H1 (cell line): Measurements from ENCODE around the gene TLE3. TPM values are rescaled to one million over a fixed set of nuclear protein-coding genes. Genes with fewer than 3 reads are reported as not detected.

Experiments used
- CTCF ChIA-PET: fragments of 300-600 bp; sonication (Branson Sonifier 250); formaldehyde crosslinking; loops from one replicate; lab custom pipeline; 2021; ENCODE audit not compliant: partially characterized antibody; lab: Charles Lee
- POLR2A ChIA-PET: fragments of 300-600 bp; sonication (Branson Sonifier 250); formaldehyde crosslinking; loops from one replicate; lab custom pipeline; 2021; ENCODE audit warnings: inconsistent platforms; ENCODE audit not compliant: partially characterized antibody; lab: Charles Lee
- DNase-seq, 2 experiments: peaks; one replicate each; pipeline versions ENCODE4 v3.0.0 to v3.0.0-alpha.2; 2010 to 2022; ENCODE audit warnings: low spot score in 2 of 2, low read depth in 1 of 2, mixed read lengths in 1 of 2
- FAIRE-seq: peaks from 2 replicates; lab custom pipeline; 2011; peaks lifted over from hg19 to GRCh38; lab: Jason Lieb, UNC
- H2AFZ ChIP-seq: 2 replicates; pipeline ENCODE4 v1.8.1; 2012; ENCODE audit warnings: low read length, inconsistent platforms
- H2AK5ac ChIP-seq: 2 replicates; pipeline ENCODE4 v1.6.1; 2013; ENCODE audit warnings: low read depth, low read length
- H2BK120ac ChIP-seq: replicated peaks from 2 replicates; pipeline ENCODE3; 2013; ENCODE audit warnings: low read depth, low read length, inconsistent platforms
- H2BK12ac ChIP-seq: 2 replicates; pipeline ENCODE4 v1.6.1; 2013; ENCODE audit warnings: low read depth, low read length
- H2BK15ac ChIP-seq: 2 replicates; pipeline ENCODE4 v1.6.1; 2013; ENCODE audit warnings: low read length
- H2BK20ac ChIP-seq: 2 replicates; pipeline ENCODE4 v1.6.1; 2013; ENCODE audit warnings: low read length
- H2BK5ac ChIP-seq: 2 replicates; pipeline ENCODE4 v1.6.1; 2013; ENCODE audit warnings: low read depth, low read length
- H3K14ac ChIP-seq: 2 replicates; pipeline ENCODE4 v1.6.1; 2013; ENCODE audit warnings: inconsistent platforms; ENCODE audit not compliant: insufficient read length
- H3K18ac ChIP-seq: 2 replicates; pipeline ENCODE4 v1.6.1; 2013; ENCODE audit warnings: low read length; ENCODE audit errors: extremely low read depth
- H3K23ac ChIP-seq: 2 replicates; pipeline ENCODE4 v1.6.1; 2013; ENCODE audit warnings: inconsistent platforms; ENCODE audit not compliant: insufficient read length
- H3K23me2 ChIP-seq: 2 replicates; pipeline ENCODE4 v1.6.1; 2013; ENCODE audit warnings: low read depth, low read length
- H3K27ac ChIP-seq: 2 replicates; pipeline ENCODE4 v1.6.1; 2011; ENCODE audit warnings: low read depth, low read length, inconsistent platforms
- H3K27me3 ChIP-seq, 4 experiments: replicated peaks in 1 of 4; 1 replicate in 1 of 4; 2 replicates in 3 of 4; pipeline versions ENCODE4 v1.6.1 to v1.8.1; 2011 to 2013; ENCODE audit warnings: low read length in 3 of 4, mild to moderate bottlenecking in 3 of 4, inconsistent platforms in 2 of 4, mixed read lengths in 2 of 4, moderate library complexity in 1 of 4; ENCODE audit not compliant: control insufficient read depth in 3 of 4, insufficient read depth in 3 of 4; ENCODE audit errors: extremely low read depth in 1 of 4
- H3K36me3 ChIP-seq, 4 experiments: 2 replicates each; pipeline versions ENCODE4 v1.6.1 to v1.8.1; 2011 to 2013; ENCODE audit warnings: mild to moderate bottlenecking in 4 of 4, low read length in 3 of 4, moderate library complexity in 2 of 4, control low read depth in 1 of 4, inconsistent platforms in 1 of 4; ENCODE audit not compliant: insufficient read depth in 4 of 4, control insufficient read depth in 2 of 4
- H3K4ac ChIP-seq: replicated peaks from 2 replicates; pipeline ENCODE3; 2013; ENCODE audit warnings: low read length, low read depth, mixed read lengths, inconsistent platforms; ENCODE audit not compliant: insufficient read length
- H3K4me1 ChIP-seq, 4 experiments: replicated peaks in 1 of 4; 1 replicate in 1 of 4; 2 replicates in 3 of 4; pipeline versions ENCODE4 v1.6.1 to v1.8.1; 2011 to 2013; ENCODE audit warnings: low read length in 3 of 4, inconsistent platforms in 2 of 4, mixed read lengths in 1 of 4; ENCODE audit not compliant: insufficient read depth in 4 of 4, control insufficient read depth in 3 of 4
- H3K4me2 ChIP-seq, 2 experiments: 2 replicates each; pipeline versions ENCODE4 v1.6.1 to v1.8.1; 2011 to 2013; ENCODE audit warnings: low read depth in 2 of 2, low read length in 2 of 2, control low read depth in 1 of 2, inconsistent platforms in 1 of 2, mild to moderate bottlenecking in 1 of 2; ENCODE audit not compliant: insufficient read depth in 1 of 2
- H3K4me3 ChIP-seq, 4 experiments: fragments of 200-600, 300-600 bp in 1 of 4; sonication (generic), shearing (Covaris generic), sonication (Bioruptor Twin) in 1 of 4; 2 replicates each; pipeline versions ENCODE4 v1.5.1 to v1.8.1; 2011 to 2016; ENCODE audit warnings: low read length in 4 of 4, low read depth in 3 of 4, control low read depth in 2 of 4, inconsistent platforms in 2 of 4, mild to moderate bottlenecking in 2 of 4, mixed read lengths in 1 of 4, moderate library complexity in 1 of 4; ENCODE audit not compliant: insufficient read depth in 2 of 4; ENCODE audit errors: extremely low read depth in 1 of 4
- H3K56ac ChIP-seq: replicated peaks from 2 replicates; pipeline ENCODE3; 2013; ENCODE audit warnings: low read depth, mild to moderate bottlenecking, mixed read lengths, low read length, inconsistent platforms; ENCODE audit not compliant: insufficient read length
- H3K79me1 ChIP-seq: 2 replicates; pipeline ENCODE4 v1.6.1; 2013; ENCODE audit warnings: low read depth, low read length, control low read depth
- H3K79me2 ChIP-seq, 2 experiments: 2 replicates each; pipeline versions ENCODE4 v1.6.1 to v1.8.1; 2012 to 2013; ENCODE audit warnings: low read length in 2 of 2, mild to moderate bottlenecking in 2 of 2, inconsistent platforms in 1 of 2; ENCODE audit not compliant: insufficient read depth in 2 of 2, control insufficient read depth in 1 of 2
- H3K9ac ChIP-seq, 4 experiments: replicated peaks in 1 of 4; 1 replicate in 1 of 4; 2 replicates in 3 of 4; pipeline versions ENCODE4 v1.6.1 to v1.8.1; 2011 to 2013; ENCODE audit warnings: low read depth in 3 of 4, low read length in 3 of 4, control low read depth in 2 of 4, mild to moderate bottlenecking in 2 of 4, moderate library complexity in 2 of 4, inconsistent platforms in 1 of 4; ENCODE audit errors: extremely low read depth in 1 of 4
- H3K9me3 ChIP-seq, 2 experiments: 2 replicates each; pipeline versions ENCODE4 v1.6.1 to v1.8.1; 2012 to 2013; ENCODE audit warnings: mild to moderate bottlenecking in 2 of 2, moderate library complexity in 2 of 2, control low read depth in 1 of 2, inconsistent platforms in 1 of 2, low read depth in 1 of 2, low read length in 1 of 2, mixed read lengths in 1 of 2; ENCODE audit not compliant: insufficient read depth in 2 of 2
- H4K20me1 ChIP-seq, 2 experiments: replicated peaks in 1 of 2; 2 replicates each; pipeline versions ENCODE3 to v1.8.1; 2011 to 2013; ENCODE audit warnings: inconsistent platforms in 2 of 2, low read length in 2 of 2, mild to moderate bottlenecking in 1 of 2; ENCODE audit not compliant: insufficient read depth in 2 of 2, control insufficient read depth in 1 of 2
- H4K5ac ChIP-seq: 2 replicates; pipeline ENCODE4 v1.6.1; 2013; ENCODE audit warnings: low read length, low read depth, mixed read lengths, inconsistent platforms; ENCODE audit not compliant: insufficient read length
- H4K8ac ChIP-seq: 2 replicates; pipeline ENCODE4 v1.8.0; 2013; ENCODE audit warnings: mild to moderate bottlenecking, moderate library complexity, low read length, inconsistent platforms; ENCODE audit not compliant: insufficient read depth; ENCODE audit errors: extremely low read depth
- H4K91ac ChIP-seq: replicated peaks from 2 replicates; pipeline ENCODE3; 2013; ENCODE audit warnings: low read length, mixed read lengths, inconsistent platforms; ENCODE audit not compliant: insufficient read length
- BACH1 ChIP-seq: IDR thresholded peaks from 2 replicates; pipeline ENCODE4 v1.6.1; 2012; ENCODE audit warnings: low read length, improper control_type of control experiment
- CTCF ChIP-seq, 3 experiments: IDR thresholded peaks; 1 replicate in 2 of 3; 2 replicates in 1 of 3; pipeline versions ENCODE4 v1.5.1 to v1.6.1; 2011; ENCODE audit warnings: low read length in 3 of 3, mild to moderate bottlenecking in 3 of 3, inconsistent platforms in 2 of 3, low read depth in 1 of 3, moderate library complexity in 1 of 3; ENCODE audit not compliant: insufficient read depth in 1 of 3; ENCODE audit errors: control extremely low read depth in 1 of 3
- E2F6 ChIP-seq: IDR thresholded peaks from 2 replicates; pipeline ENCODE4 v1.6.1; 2012; ENCODE audit warnings: inconsistent platforms
- RAD21 ChIP-seq, 2 experiments: IDR thresholded peaks in 1 of 2; conservative IDR thresholded peaks in 1 of 2; 2 replicates each; pipeline ENCODE4 v1.6.1; 2011; ENCODE audit warnings: low read depth in 2 of 2, low read length in 2 of 2, improper control_type of control experiment in 1 of 2, inconsistent platforms in 1 of 2, mild to moderate bottlenecking in 1 of 2, moderate library complexity in 1 of 2
- TAF1 ChIP-seq: IDR thresholded peaks from 2 replicates; pipeline ENCODE4 v1.6.1; 2011; ENCODE audit warnings: mild to moderate bottlenecking, low read depth, low read length
- TBP ChIP-seq: IDR thresholded peaks from 2 replicates; pipeline ENCODE4 v1.6.1; 2011; ENCODE audit warnings: low read depth, low read length, improper control_type of control experiment
- WGBS, 2 experiments: shearing (Covaris generic) in 1 of 2; methylation state at CpG; one replicate each; pipeline versions ENCODE4 v1.1.6 to v1.1.7; 2013 to 2015; ENCODE audit warnings: low lambda C conversion rate in 2 of 2, mixed read lengths in 2 of 2, inconsistent platforms in 1 of 2, low coverage in 1 of 2, missing lambda C conversion rate in 1 of 2; ENCODE audit not compliant: insufficient replicate concordance in 2 of 2, insufficient coverage in 1 of 2, insufficient read length in 1 of 2; ENCODE audit errors: extremely low coverage in 1 of 2, missing lambda C conversion rate in 1 of 2; 5-methylcytosine and 5-hydroxymethylcytosine counted together
- polyA plus RNA-seq, 7 experiments: library from polyadenylated mRNA; depleted of rRNA in 3 of 7; stranded (reverse) in 5 of 7; unstranded in 2 of 7; fragments of >200 nt in 5 of 7; fragments of 200-250 nt in 2 of 7; gene quantifications; 1 replicate in 5 of 7; 2 replicates in 1 of 7; 4 replicates in 1 of 7; pipeline versions ENCODE4 v1.2.1 to v1.2.3, GENCODE V29; 2011 to 2013; ENCODE audit warnings: missing spikeins in 2 of 7, mixed read lengths in 2 of 7
- total RNA-seq: library from RNA; stranded (reverse); fragmentation: NEBNext Ultra II Directional; extraction: Animal tissue kit (Norgen Biotek cat#: 25700); gene quantifications from 2 replicates; pipeline ENCODE4 v1.2.1, GENCODE V29; 2021

The TLE3 gene
- total and polyA plus RNA-seq, 2 of the 8 experiments (the other 6 are each of a cell fraction or from before 2014, with no cell fraction given), result 25.1 to 61.2 TPM

- Histone ChIP-seq H4K5ac (peak overlapping the region; percentile 16), H3K9ac (peak overlapping the region in 3 of 4 experiments; percentile 48 to 57 (median 53); a peak in 5 of 7 replicates), H3K56ac (no peak overlapping the region), H3K4me3 (peak overlapping the region; percentile 44 to 62 (median 52)), H3K27ac (no peak overlapping the region), H2AK5ac (no peak overlapping the region), H2BK15ac (no peak overlapping the region), H3K36me3 (no peaks in the 10 kb centered on the region), H3K14ac (no peak overlapping the region), H2AFZ (peak overlapping the region; percentile 35; the same call in 1 of the 2 replicates), H3K4ac (no peak overlapping the region), H2BK5ac (peak overlapping the region; percentile 52; the same call in 1 of the 2 replicates), H3K9me3 (no peaks in the 10 kb centered on the region), H3K79me1 (no peaks in the 10 kb centered on the region), H3K23ac (no peak overlapping the region), H3K4me2 (peak overlapping the region; percentile 99 to 100), H3K18ac (peak overlapping the region; percentile 71), H4K8ac (peak overlapping the region; percentile 93; the same call in 1 of the 2 replicates), H3K23me2 (peaks cover 25% of the 10 kb centered on the region; the same call in 1 of the 2 replicates), H2BK20ac (peak overlapping the region; percentile 72; the same call in 1 of the 2 replicates), H4K91ac (no peak overlapping the region), H3K79me2 (peaks cover 0 to 12% of the 10 kb centered on the region in 2 experiments; a peak in 2 of 4 replicates), H3K27me3 (peaks cover 0 to 18% (median 16%) of the 10 kb centered on the region in 4 experiments; a peak in 6 of 7 replicates), H4K20me1 (peaks cover 0 to 1% of the 10 kb centered on the region in 2 experiments), H2BK120ac (peak overlapping the region; percentile 60), H3K4me1 (peaks cover 2 to 7% (median 6%) of the 10 kb centered on the region in 4 experiments; a peak in 6 of 7 replicates), H2BK12ac (peak overlapping the region; percentile 80; the same call in 1 of the 2 replicates)
- DNase-seq (no peak), FAIRE-seq (no peak)
- CTCF ChIA-PET, result interaction anchor here (0.7 to 4.1 kb wide), 7 partner anchors 10 to 184 kb away, joined by 3 to 16 read pairs (median 3); no protein-coding TSS in a partner anchor
- WGBS, 2 experiments, result 3% methylated on average over 47 of the region's 54 CpGs; no CpG with 5 or more reads in 1 of the 2 experiments
- POLR2A ChIA-PET, result interaction anchor here (0.6 to 12.8 kb wide), 22 partner anchors 9 to 520 kb away, joined by 3 to 151 read pairs (median 5); no protein-coding TSS in a partner anchor
- peak in 1 of 2 experiments; percentile 3; a peak in 1 of 4 replicates for TF ChIP-seq RAD21 (IDR thresholded peaks at IDR 0.05 in 1 of 2, conservative IDR thresholded peaks at IDR 0.05 in 1 of 2; ENCODE audit: low read depth in 2 of 2, low read length in 2 of 2)
- no peak for TF ChIP-seq TBP
- peak in 1 of 3 experiments; percentile 11; a peak in 1 of 4 replicates for TF ChIP-seq CTCF (IDR thresholded peaks at IDR 0.05; ENCODE audit: control extremely low read depth in 1 of 3, insufficient read depth in 1 of 3, low read depth in 1 of 3, low read length in 3 of 3)
- peak; percentile 37; the same call in 1 of the 2 replicates for TF ChIP-seq TAF1
- peak; percentile 72 for TF ChIP-seq E2F6
- TF ChIP-seq BACH1, result peak; percentile 46; the same call in 1 of the 2 replicates
Measured at GRCh38 chr15:70100474-70101341, 3.0 kb upstream of the TLE3 start.
